ENCODE results near the gene ABCA3.

ABCA3 gene

GRCh38 chr16:2237493-2238149 lies 102.9 kb downstream of the ABCA3 start:
- H3K4me3 ChIP-seq (replicated peaks; ENCODE audit: insufficient read depth, low read length) = no peak overlapping the region
- H3K27me3 ChIP-seq (ENCODE audit: insufficient read depth, poor library complexity, severe bottlenecking) = no peaks in the 10 kb centered on the region
- no peak for DNase-seq (ENCODE audit: low read depth in 1 of 2, low spot score in 1 of 2)
- H3K27ac ChIP-seq (replicated peaks) = no peak overlapping the region
- TF ChIP-seq REST (IDR thresholded peaks at IDR 0.05; ENCODE audit: insufficient replicate concordance, low read depth) = no peak
- TF ChIP-seq GABPA (IDR thresholded peaks at IDR 0.05; ENCODE audit: low read depth) = no peak
- TF ChIP-seq SPI1 (IDR thresholded peaks at IDR 0.05; ENCODE audit: borderline replicate concordance, low read depth) = no peak
- no peak for TF ChIP-seq CTCF (IDR thresholded peaks at IDR 0.05; ENCODE audit: insufficient read depth, low read length)
- TF ChIP-seq POLR2AphosphoS5 (IDR thresholded peaks at IDR 0.05; ENCODE audit: low read depth) = no peak

- no peak overlapping the region for H3K4me3 ChIP-seq (replicated peaks; ENCODE audit: insufficient read depth, low read length)
- no peak for TF ChIP-seq POLR2AphosphoS5 (IDR thresholded peaks at IDR 0.05; ENCODE audit: low read depth)
- TF ChIP-seq GABPA (IDR thresholded peaks at IDR 0.05; ENCODE audit: low read depth) = no peak
- no peak for TF ChIP-seq CTCF (IDR thresholded peaks at IDR 0.05; ENCODE audit: insufficient read depth, low read length)
- no peak for TF ChIP-seq SPI1 (IDR thresholded peaks at IDR 0.05; ENCODE audit: borderline replicate concordance, low read depth)
- no peak for TF ChIP-seq REST (IDR thresholded peaks at IDR 0.05; ENCODE audit: insufficient replicate concordance, low read depth)
- no peak for DNase-seq (ENCODE audit: low read depth in 1 of 2, low spot score in 1 of 2)
- no peaks in the 10 kb centered on the region for H3K27me3 ChIP-seq (ENCODE audit: insufficient read depth, poor library complexity, severe bottlenecking)
- H3K27ac ChIP-seq (replicated peaks) = no peak overlapping the region
Observed at GRCh38 chr16:2237102-2237482, 103.4 kb downstream of the ABCA3 start.

- Histone ChIP-seq H3K4me3 (replicated peaks; ENCODE audit: insufficient read depth, low read length) (no peak within 1 kb of the TSS), H3K27ac (replicated peaks) (no peak within 1 kb of the TSS), H3K27me3 (ENCODE audit: insufficient read depth, poor library complexity, severe bottlenecking) (no peaks in the 10 kb centered on the region)
- no peak for DNase-seq (ENCODE audit: low read depth in 1 of 2, low spot score in 1 of 2)
- no peak for TF ChIP-seq SPI1 (IDR thresholded peaks at IDR 0.05; ENCODE audit: borderline replicate concordance, low read depth)
- no peak for TF ChIP-seq POLR2AphosphoS5 (IDR thresholded peaks at IDR 0.05; ENCODE audit: low read depth)
- TF ChIP-seq REST (IDR thresholded peaks at IDR 0.05; ENCODE audit: insufficient replicate concordance, low read depth) = no peak
- no peak for TF ChIP-seq CTCF (IDR thresholded peaks at IDR 0.05; ENCODE audit: insufficient read depth, low read length)
- no peak for TF ChIP-seq GABPA (IDR thresholded peaks at IDR 0.05; ENCODE audit: low read depth)
Observed at GRCh38 chr16:2236337-2237101, 104.0 kb downstream of the ABCA3 start, which contains the start of gene DNASE1L2. TSS of gene DNASE1L2 (plus strand) at chr16:2236444. CDS start at chr16:2236817, 373 bp downstream.
